IMR-90 (cell line): ENCODE data around the gene NDUFA13. TPM values are rescaled to one million over a fixed set of nuclear protein-coding genes. Genes with fewer than 3 reads are reported as not detected.

Experiments
- ATAC-seq: fragments of 200-7000 bp; cut with Tn5 transposase; 2 replicates; pipeline ENCODE4 v1.9.1; 2020; ENCODE audit warnings: low read depth, mild to moderate bottlenecking, moderate library complexity
- BruUV-seq: library from RNA; stranded (reverse); fragments of 400-500 nt; replicated peaks from 2 replicates; lab custom pipeline; 2021; lab: Mats Ljungman, UMichigan
- CTCF ChIA-PET: fragments of 300-600 bp; formaldehyde crosslinking; extraction: SDS; loops from one replicate; lab custom pipeline; 2021; ENCODE audit warnings: antibody characterized with exemption; lab: Yijun Ruan, JAX
- POLR2A ChIA-PET: fragments of 300-600 bp; sonication (Branson Sonifier 250); formaldehyde crosslinking; loops from one replicate; lab custom pipeline; 2022; ENCODE audit warnings: antibody characterized with exemption; ENCODE audit not compliant: unreplicated experiment; lab: Charles Lee
- DNase-seq: peaks from one replicate; pipeline ENCODE4 v3.0.0; 2013
- H2AFZ ChIP-seq: replicated peaks from 2 replicates; pipeline ENCODE3; 2013; ENCODE audit warnings: low read length, mild to moderate bottlenecking; ENCODE audit not compliant: poor library complexity
- H2AK5ac ChIP-seq: 2 replicates; pipeline ENCODE4 v1.6.1; 2013; ENCODE audit warnings: low read depth, low read length, inconsistent platforms
- H2AK9ac ChIP-seq: replicated peaks from 2 replicates; pipeline ENCODE3; 2013; ENCODE audit warnings: mild to moderate bottlenecking, low read depth, low read length, moderate library complexity; ENCODE audit not compliant: poor library complexity
- H2BK120ac ChIP-seq: 2 replicates; pipeline ENCODE4 v1.6.1; 2013; ENCODE audit warnings: low read depth, low read length, inconsistent platforms
- H2BK15ac ChIP-seq: 3 replicates; pipeline ENCODE4 v1.6.1; 2013; ENCODE audit warnings: low read depth, low read length, inconsistent platforms
- H2BK20ac ChIP-seq: 2 replicates; pipeline ENCODE4 v1.6.1; 2013; ENCODE audit warnings: low read depth, mild to moderate bottlenecking, inconsistent platforms, low read length, moderate library complexity
- H2BK5ac ChIP-seq: 2 replicates; pipeline ENCODE4 v1.6.1; 2013; ENCODE audit warnings: mild to moderate bottlenecking, low read depth, low read length, inconsistent platforms; ENCODE audit not compliant: poor library complexity, severe bottlenecking
- H3K14ac ChIP-seq: replicated peaks from 2 replicates; pipeline ENCODE4 v1.6.1; 2013; ENCODE audit warnings: low read depth, low read length, inconsistent platforms
- H3K18ac ChIP-seq: 2 replicates; pipeline ENCODE4 v1.6.1; 2013; ENCODE audit warnings: low read depth, low read length, control low read depth
- H3K23ac ChIP-seq: 2 replicates; pipeline ENCODE4 v1.6.1; 2013; ENCODE audit warnings: low read depth, low read length, inconsistent platforms
- H3K27ac ChIP-seq: 2 replicates; pipeline ENCODE4 v1.5.1; 2013; ENCODE audit warnings: mild to moderate bottlenecking, control low read depth, low read length; ENCODE audit not compliant: insufficient read depth
- H3K27me3 ChIP-seq: 2 replicates; pipeline ENCODE4 v1.6.1; 2013; ENCODE audit warnings: low read length; ENCODE audit not compliant: control insufficient read depth, insufficient read depth
- H3K36me3 ChIP-seq: 2 replicates; pipeline ENCODE4 v1.6.1; 2013; ENCODE audit warnings: low read length, mixed read lengths; ENCODE audit not compliant: control insufficient read depth, insufficient read depth
- H3K4ac ChIP-seq: 2 replicates; pipeline ENCODE4 v1.6.1; 2013; ENCODE audit warnings: low read depth, low read length, inconsistent platforms
- H3K4me1 ChIP-seq: 2 replicates; pipeline ENCODE4 v1.6.1; 2013; ENCODE audit warnings: low read length, mixed read lengths; ENCODE audit not compliant: control insufficient read depth, insufficient read depth
- H3K4me2 ChIP-seq: 2 replicates; pipeline ENCODE4 v1.6.1; 2013; ENCODE audit warnings: low read depth, mild to moderate bottlenecking, control low read depth, low read length, moderate library complexity
- H3K4me3 ChIP-seq: 2 replicates; pipeline ENCODE4 v1.5.1; 2013; ENCODE audit warnings: low read depth, mild to moderate bottlenecking, control low read depth, low read length, moderate library complexity; ENCODE audit not compliant: insufficient read depth
- H3K56ac ChIP-seq: 2 replicates; pipeline ENCODE4 v1.6.1; 2013; ENCODE audit warnings: low read length, inconsistent platforms; ENCODE audit not compliant: insufficient read depth; ENCODE audit errors: extremely low read depth
- H3K79me1 ChIP-seq, 2 experiments: 2 replicates each; pipeline ENCODE4 v1.6.1; 2013; ENCODE audit warnings: low read length in 2 of 2, inconsistent platforms in 1 of 2, low read depth in 1 of 2
- H3K9ac ChIP-seq: 2 replicates; pipeline ENCODE4 v1.6.1; 2013; ENCODE audit warnings: low read depth, low read length, control low read depth
- H3K9me1 ChIP-seq: 2 replicates; pipeline ENCODE4 v1.6.1; 2013; ENCODE audit warnings: low read length, inconsistent platforms; ENCODE audit not compliant: insufficient read depth
- H3K9me3 ChIP-seq: 2 replicates; pipeline ENCODE4 v1.6.1; 2013; ENCODE audit warnings: low read length; ENCODE audit not compliant: control insufficient read depth, insufficient read depth
- H4K20me1 ChIP-seq: 2 replicates; pipeline ENCODE4 v1.6.1; 2013; ENCODE audit warnings: low read length, inconsistent platforms; ENCODE audit not compliant: insufficient read depth
- H4K5ac ChIP-seq: 2 replicates; pipeline ENCODE4 v1.6.1; 2013; ENCODE audit warnings: mild to moderate bottlenecking, low read depth, low read length, control low read depth
- H4K8ac ChIP-seq, 2 experiments: 2 replicates each; pipeline ENCODE4 v1.6.1; 2013; ENCODE audit warnings: low read depth in 2 of 2, low read length in 2 of 2, control low read depth in 1 of 2, inconsistent platforms in 1 of 2
- H4K91ac ChIP-seq: 2 replicates; pipeline ENCODE4 v1.6.1; 2013; ENCODE audit warnings: low read depth, low read length, inconsistent platforms; ENCODE audit not compliant: insufficient read depth
- BHLHE40 ChIP-seq: fragments of 150-350 bp; IDR thresholded peaks from 2 replicates; pipeline ENCODE4 v1.6.1; 2016; ENCODE audit warnings: mild to moderate bottlenecking, low read depth, low read length
- CHD1 ChIP-seq: IDR thresholded peaks from 2 replicates; pipeline ENCODE4 v1.6.1; 2012; ENCODE audit warnings: low read depth, low read length, improper control_type of control experiment
- CTCF ChIP-seq: conservative IDR thresholded peaks from 2 replicates; pipeline ENCODE4 v1.5.1; 2012; ENCODE audit warnings: mild to moderate bottlenecking, low read depth, low read length, improper control_type of control experiment
- MAFK ChIP-seq: IDR thresholded peaks from 2 replicates; pipeline ENCODE4 v1.6.1; 2012; ENCODE audit warnings: low read depth, low read length, improper control_type of control experiment
- MXI1 ChIP-seq: IDR thresholded peaks from 2 replicates; pipeline ENCODE4 v1.6.1; 2012; ENCODE audit warnings: low read depth, mild to moderate bottlenecking, low read length, moderate library complexity, borderline replicate concordance
- NFE2L2 ChIP-seq: fragments of 150-350 bp; IDR thresholded peaks from 2 replicates; pipeline ENCODE4 v1.6.1; 2016; ENCODE audit warnings: low read depth, mild to moderate bottlenecking, low read length
- POLR2A ChIP-seq: IDR thresholded peaks from 2 replicates; pipeline ENCODE4 v1.6.1; 2012; ENCODE audit warnings: mild to moderate bottlenecking, low read depth, low read length
- RCOR1 ChIP-seq: IDR thresholded peaks from 2 replicates; pipeline ENCODE4 v1.6.1; 2012; ENCODE audit warnings: mild to moderate bottlenecking, low read length, improper control_type of control experiment; ENCODE audit not compliant: insufficient replicate concordance
- RFX5 ChIP-seq: IDR thresholded peaks from 2 replicates; pipeline ENCODE4 v1.8.0; 2012; ENCODE audit warnings: low read depth, mild to moderate bottlenecking, low read length, moderate library complexity
- USF2 ChIP-seq: fragments of 150-350 bp; IDR thresholded peaks from 2 replicates; pipeline ENCODE4 v1.6.1; 2017; ENCODE audit warnings: mild to moderate bottlenecking, antibody characterized with exemption, low read length, low read depth
- WGBS, 2 experiments: methylation state at CpG; one replicate each; pipeline versions ENCODE4 v1.1.5 to v1.1.7; 2013; ENCODE audit warnings: missing lambda C conversion rate in 2 of 2; ENCODE audit not compliant: insufficient read length in 1 of 2; ENCODE audit errors: extremely low coverage in 2 of 2; 5-methylcytosine and 5-hydroxymethylcytosine counted together
- dilution Hi-C: fragments of 300-500 bp; cut with HindIII; formaldehyde crosslinking; loops from one replicate; pipeline ENCODE4 v1.14.3; 2018; ENCODE audit warnings: low sequenced_read_pairs; ENCODE audit not compliant: unreplicated experiment
- in situ Hi-C: fragments of 300-500 bp; cut with MboI; formaldehyde crosslinking; loops from 3 replicates; pipeline ENCODE4 v1.14.3; 2019; ENCODE audit warnings: low sequenced_read_pairs, inconsistent platforms, mixed read lengths
- intact Hi-C: fragments of 100-400 bp; cut with micrococcal nuclease; formaldehyde crosslinking; loops from 2 replicates; pipeline ENCODE4 v1.10.0; 2022
- polyA plus RNA-seq, 3 experiments: library from polyadenylated mRNA; depleted of rRNA; stranded (reverse); fragments of >200 nt; gene quantifications; 2 replicates each; pipeline ENCODE4 v1.2.3, GENCODE V29; 2012; ENCODE audit warnings: low replicate concordance in 1 of 3
- total RNA-seq: library from RNA; depleted of rRNA; stranded (reverse); fragments of >200 nt; gene quantifications from 2 replicates; pipeline ENCODE4 v1.2.3, GENCODE V29; 2012

NDUFA13 gene
- total and polyA plus RNA-seq, 2 of the 4 experiments (the other 2 are of a cell fraction): 30.6 to 667 TPM

- TF ChIP-seq USF2: no peak
These were observed 28.4 kb downstream of the NDUFA13 start (continued) for GRCh38 chr19:19544257-19544953.

GRCh38 chr19:19544954-19545591, 29.0 kb downstream of the NDUFA13 start:
- dilution Hi-C loops: no loop called here
- Histone ChIP-seq H3K4me2 (no peak overlapping the region), H3K36me3 (no peaks in the 10 kb centered on the region), H3K79me1 (no peaks in the 10 kb centered on the region), H3K9me3 (no peaks in the 10 kb centered on the region; the same call in 1 of the 2 replicates), H2BK20ac (no peak overlapping the region), H3K4ac (no peak overlapping the region), H2BK15ac (no peak overlapping the region), H3K18ac (no peak overlapping the region), H3K9me1 (no peaks in the 10 kb centered on the region), H3K4me1 (no peaks in the 10 kb centered on the region), H4K20me1 (no peaks in the 10 kb centered on the region; the same call in 1 of the 2 replicates), H2BK120ac (no peak overlapping the region), H2BK5ac (no peak overlapping the region), H3K23ac (no peak overlapping the region), H2AK5ac (no peak overlapping the region), H3K14ac (no peak overlapping the region), H3K56ac (no peak overlapping the region), H3K27me3 (peaks cover 19% of the 10 kb centered on the region; the same call in 1 of the 2 replicates), H4K91ac (no peak overlapping the region), H2AK9ac (no peak overlapping the region), H2AFZ (no peak overlapping the region), H3K4me3 (no peak overlapping the region), H4K5ac (no peak overlapping the region), H3K9ac (no peak overlapping the region), H3K27ac (no peak overlapping the region), H4K8ac (no peak overlapping the region)
- in situ Hi-C loops: loop anchor here (25.0 kb wide), 1 partner anchor 417 kb away; no protein-coding TSS in a partner anchor
- ATAC-seq: no peak
- TF ChIP-seq NFE2L2 (no peak), CHD1 (no peak), RFX5 (no peak), BHLHE40 (no peak), MAFK (no peak), RCOR1 (no peak), USF2 (no peak), POLR2A (no peak), CTCF (no peak), MXI1 (no peak)
- POLR2A ChIA-PET: no interaction called here
- no peak for DNase-seq
- BruUV-seq: no TSS peak
- WGBS, 2 experiments: 90% methylated on average over 45 of the region's 53 CpGs; no CpG with 5 or more reads in 1 of the 2 experiments
- CTCF ChIA-PET: interaction anchor here (1.0 kb wide), 1 partner anchor 9 kb away, joined by 4 read pairs; no protein-coding TSS in a partner anchor
- intact Hi-C loops: no loop called here
